HG03066 (cell line): ENCODE results near the gene POLA1.

ENCODE experiments used
- ATAC-seq: cut with Tn5 transposase; IDR thresholded peaks from one replicate; pipeline ENCODE4 v1.9.1; 2021; ENCODE audit warnings: low read depth; ENCODE audit not compliant: unreplicated experiment

POLA1 gene

GRCh38 chrX:24694825-24695224 is 1.1 kb downstream of the POLA1 start:
- ATAC-seq: no peak

- ATAC-seq: no peak
These were observed 2.6 kb downstream of the POLA1 start for GRCh38 chrX:24696294-24696693.

- ATAC-seq: peak; percentile 98
These were observed 8.9 kb downstream of the POLA1 start for GRCh38 chrX:24702362-24703184.

DNA sequence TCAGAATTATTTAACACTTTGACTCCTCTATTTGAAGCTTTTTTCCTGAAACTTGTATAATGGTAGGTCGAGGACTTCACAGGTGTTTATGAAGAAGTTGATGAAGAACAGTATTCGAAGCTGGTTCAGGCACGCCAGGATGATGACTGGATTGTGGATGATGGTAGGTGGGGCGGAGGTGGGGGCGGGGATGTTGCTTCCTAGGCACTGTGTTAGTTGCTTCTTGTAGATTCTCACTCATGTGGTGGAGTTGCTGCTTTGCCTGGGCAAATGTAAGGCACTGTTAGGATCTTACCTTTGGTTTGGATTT is 9.4 kb downstream of the POLA1 start:
- no peak for ATAC-seq

GRCh38 chrX:24718771-24719170 is 25.1 kb downstream of the POLA1 start:
- no peak for ATAC-seq

DNA sequence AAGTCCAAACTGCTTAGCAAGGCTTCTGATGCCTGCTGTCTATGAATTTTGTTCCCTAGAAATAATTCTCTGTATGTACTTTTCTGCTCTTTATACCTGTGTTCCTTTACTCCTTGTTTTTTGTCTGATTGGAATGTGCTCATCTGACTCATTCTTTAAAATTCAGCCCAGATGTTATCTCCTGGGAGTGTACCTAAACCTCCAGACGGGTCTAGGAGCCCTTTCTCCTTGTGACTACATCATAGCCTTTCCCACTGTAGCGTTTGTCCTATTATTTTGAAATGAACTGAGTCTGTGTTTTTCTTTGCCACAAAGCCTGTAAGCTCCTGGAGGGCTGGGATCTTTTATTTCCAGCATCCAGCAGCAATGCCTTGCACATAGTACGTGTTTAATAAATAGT is 26.3 kb downstream of the POLA1 start:
- ATAC-seq: no peak

DNA sequence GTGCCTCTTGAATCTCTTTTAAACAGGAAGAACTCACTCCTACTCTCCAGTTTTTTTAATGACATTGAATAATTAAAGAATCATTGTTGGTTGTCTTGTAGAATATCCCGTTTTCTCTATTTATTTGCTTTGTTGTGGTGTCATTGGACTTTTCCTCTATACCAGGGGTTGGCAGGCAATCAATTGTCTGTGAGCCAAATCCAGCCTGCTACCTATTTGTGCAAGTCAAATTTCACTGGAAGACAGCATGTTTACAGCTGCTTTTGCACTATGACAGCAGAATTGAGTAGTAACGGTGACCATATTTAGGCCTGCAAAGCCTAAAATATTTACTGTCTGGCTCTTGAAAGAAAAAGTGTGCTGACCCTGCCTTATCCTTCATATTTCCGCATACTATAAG is 34.8 kb downstream of the POLA1 start:
- ATAC-seq: no peak

GRCh38 chrX:24732766-24733500 is 39.2 kb downstream of the POLA1 start:
- no peak for ATAC-seq

- no peak for ATAC-seq
These were observed 47.6 kb downstream of the POLA1 start for GRCh38 chrX:24741330-24741729.

- no peak for ATAC-seq
These were observed 54.5 kb downstream of the POLA1 start for GRCh38 chrX:24748196-24748595.

- no peak for ATAC-seq
These were observed 66.1 kb downstream of the POLA1 start for GRCh38 chrX:24759786-24760185.

DNA sequence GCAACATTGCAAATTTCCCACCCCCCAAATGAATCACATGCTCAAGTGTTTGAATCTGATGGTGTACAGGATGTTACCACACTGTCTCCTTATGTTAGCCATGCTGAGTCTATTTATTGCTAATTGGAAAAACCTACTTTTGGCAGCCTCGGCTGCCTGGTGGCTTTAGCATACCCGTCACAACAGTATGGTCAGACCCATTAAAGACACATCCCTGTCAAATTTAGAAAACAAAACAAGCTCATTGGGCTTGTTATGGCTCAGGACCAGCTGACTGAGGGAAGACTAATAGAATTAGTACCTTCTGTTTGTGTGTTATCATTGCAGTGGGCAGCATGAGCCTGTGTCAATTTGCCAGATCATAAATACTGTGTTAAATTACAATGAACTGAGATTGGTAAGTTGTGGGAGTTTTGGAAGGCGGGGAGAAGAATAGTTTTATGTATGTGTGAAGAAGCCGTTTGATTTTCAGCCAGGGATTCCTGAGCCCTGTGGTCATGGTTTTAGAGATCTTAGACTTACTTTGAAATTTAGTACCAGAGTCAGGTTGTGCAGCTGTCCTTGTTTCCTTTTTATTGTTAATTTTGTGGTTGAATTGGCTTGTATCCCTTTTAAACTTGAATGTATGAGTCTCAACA is 66.8 kb downstream of the POLA1 start:
- ATAC-seq: no peak

DNA sequence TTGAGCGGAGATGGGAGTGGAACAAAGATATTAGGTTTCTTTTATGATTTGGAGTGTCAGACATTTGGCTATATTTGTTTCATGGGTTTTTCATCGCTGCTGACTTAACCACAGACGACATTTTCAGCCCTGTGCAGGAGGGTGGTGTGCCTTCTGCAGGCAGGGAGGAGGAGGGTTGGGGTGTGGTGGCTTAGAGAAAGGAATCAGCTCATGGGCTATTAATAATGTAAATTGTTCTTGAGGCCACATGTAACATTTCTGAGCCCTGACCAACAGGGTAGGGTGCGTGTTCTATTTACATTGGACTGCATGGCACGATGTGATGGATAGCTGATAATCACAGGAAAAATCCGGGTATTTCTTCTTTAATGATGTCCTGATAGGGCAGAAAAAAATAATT is 67.6 kb downstream of the POLA1 start:
- no peak for ATAC-seq

- no peak for ATAC-seq
These were observed 70.3 kb downstream of the POLA1 start for GRCh38 chrX:24763989-24764388.

DNA sequence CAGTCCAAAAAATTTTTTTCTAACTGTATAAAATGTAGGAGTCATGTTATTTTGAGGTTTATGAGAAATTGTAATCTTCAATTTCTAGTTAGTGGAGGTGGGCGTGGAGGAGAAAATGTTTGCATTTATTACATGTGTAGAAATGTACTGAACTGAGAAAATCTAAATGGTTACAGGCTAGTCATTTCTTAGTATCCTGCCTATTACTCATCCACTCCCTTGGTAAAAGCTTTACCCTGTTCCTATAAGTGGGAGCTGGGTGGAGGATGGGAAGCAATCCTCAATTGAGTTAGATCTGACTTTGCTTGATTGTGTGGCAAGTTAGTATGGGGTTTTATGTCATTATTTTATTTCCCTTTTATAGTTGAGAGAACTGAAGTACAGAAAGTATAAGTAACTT is 73.8 kb downstream of the POLA1 start:
- no peak for ATAC-seq

- ATAC-seq: no peak
These were observed 74.8 kb downstream of the POLA1 start for GRCh38 chrX:24768556-24768955.

- ATAC-seq: no peak
These were observed 80.9 kb downstream of the POLA1 start for GRCh38 chrX:24774650-24775049.

- ATAC-seq: no peak
These were observed 82.2 kb downstream of the POLA1 start for GRCh38 chrX:24775891-24776290.

DNA sequence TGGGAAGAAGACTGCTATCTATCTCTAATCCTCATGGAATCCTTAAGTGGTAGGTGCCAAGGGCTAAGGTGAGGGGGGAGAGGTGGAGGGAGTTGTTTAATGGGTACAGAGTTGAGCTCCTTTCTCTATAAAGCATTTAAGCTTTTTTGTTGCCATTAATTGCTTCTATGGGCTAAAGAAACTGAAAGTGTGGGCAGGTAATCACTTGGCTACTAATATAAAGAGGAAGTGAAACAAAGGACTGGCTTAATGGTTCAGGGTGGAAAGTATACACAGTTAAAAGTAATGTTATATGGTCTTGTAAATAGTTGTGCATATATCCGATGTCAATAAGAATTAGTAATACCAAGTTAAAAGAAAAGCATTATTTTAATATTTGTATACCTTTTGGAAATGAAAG is 83.9 kb downstream of the POLA1 start:
- ATAC-seq: peak; percentile 98

- ATAC-seq: no peak
These were observed 88.3 kb downstream of the POLA1 start for GRCh38 chrX:24782011-24782410.

- no peak for ATAC-seq
These were observed 95.3 kb downstream of the POLA1 start for GRCh38 chrX:24789047-24789446.

- ATAC-seq: no peak
These were observed 96.4 kb downstream of the POLA1 start for GRCh38 chrX:24790166-24790565.
